PC-3 (cell line): ENCODE results near the gene C1orf52.
"Not testable (repeated sequence)": the region's sequence is repeated elsewhere in the genome, so short reads cannot be mapped to it uniquely, and the experiment has no call there.

ENCODE experiments used
- EZH2 ChIP-seq: fragments of 300-600 bp; sonication (generic); IDR thresholded peaks from one replicate; pipeline ENCODE4 v1.6.1; 2017; ENCODE audit warnings: antibody characterized with exemption, mild to moderate bottlenecking, low read length; ENCODE audit not compliant: unreplicated experiment
- EZH2phosphoT487 ChIP-seq: fragments of 300-600 bp; sonication (generic); IDR thresholded peaks from 2 replicates; pipeline ENCODE4 v1.6.1; 2018; ENCODE audit warnings: mild to moderate bottlenecking, antibody characterized with exemption, low read length, borderline replicate concordance
- TF ChIP-seq, protein P1 (sequence below): fragments of 300-600 bp; sonication (generic); conservative IDR thresholded peaks from 2 replicates; pipeline ENCODE4 v1.5.1; 2017; ENCODE audit warnings: antibody characterized with exemption, low read depth, mild to moderate bottlenecking, low read length

DNA sequence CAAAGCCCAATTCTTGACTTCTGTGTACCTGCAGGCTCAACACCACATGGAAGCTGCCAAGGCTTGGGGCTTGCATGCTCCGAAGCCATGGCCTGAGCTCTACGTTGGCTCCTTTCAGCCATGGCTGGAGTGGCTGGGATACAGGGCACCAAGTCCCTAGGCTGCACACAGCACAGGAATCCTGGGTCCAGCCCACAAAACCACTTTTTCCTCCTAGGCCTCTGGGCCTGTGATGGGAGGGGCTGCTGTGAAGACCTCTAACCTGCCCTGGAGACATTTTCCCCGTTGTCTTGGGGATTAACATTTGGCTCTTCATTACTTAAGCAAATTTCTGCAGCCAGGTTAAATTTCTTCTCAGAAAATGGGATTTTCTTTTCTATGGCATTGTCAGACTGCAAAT, 10.4 kb downstream of the C1orf52 start:
- TF ChIP-seq, protein P1, sequence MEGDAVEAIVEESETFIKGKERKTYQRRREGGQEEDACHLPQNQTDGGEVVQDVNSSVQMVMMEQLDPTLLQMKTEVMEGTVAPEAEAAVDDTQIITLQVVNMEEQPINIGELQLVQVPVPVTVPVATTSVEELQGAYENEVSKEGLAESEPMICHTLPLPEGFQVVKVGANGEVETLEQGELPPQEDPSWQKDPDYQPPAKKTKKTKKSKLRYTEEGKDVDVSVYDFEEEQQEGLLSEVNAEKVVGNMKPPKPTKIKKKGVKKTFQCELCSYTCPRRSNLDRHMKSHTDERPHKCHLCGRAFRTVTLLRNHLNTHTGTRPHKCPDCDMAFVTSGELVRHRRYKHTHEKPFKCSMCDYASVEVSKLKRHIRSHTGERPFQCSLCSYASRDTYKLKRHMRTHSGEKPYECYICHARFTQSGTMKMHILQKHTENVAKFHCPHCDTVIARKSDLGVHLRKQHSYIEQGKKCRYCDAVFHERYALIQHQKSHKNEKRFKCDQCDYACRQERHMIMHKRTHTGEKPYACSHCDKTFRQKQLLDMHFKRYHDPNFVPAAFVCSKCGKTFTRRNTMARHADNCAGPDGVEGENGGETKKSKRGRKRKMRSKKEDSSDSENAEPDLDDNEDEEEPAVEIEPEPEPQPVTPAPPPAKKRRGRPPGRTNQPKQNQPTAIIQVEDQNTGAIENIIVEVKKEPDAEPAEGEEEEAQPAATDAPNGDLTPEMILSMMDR, result not testable (repeated sequence)
- not testable (repeated sequence) for TF ChIP-seq EZH2phosphoT487, EZH2
